Measurements from ENCODE around the gene PCDH15. TPM values are rescaled to one million over a fixed set of nuclear protein-coding genes. Genes with fewer than 3 reads are reported as not detected.
A peak's percentile ranks its signal among the peaks of the same experiment; 100 is the strongest.

PCDH15 gene
- total and polyA plus RNA-seq, 9 of the 15 experiments (the other 6 are each of a cell fraction or from before 2014, with no cell fraction given): not detected

GRCh38 chr10:54665095-54665494 lies 135.9 kb downstream of the PCDH15 start:
- no peak overlapping the region for H3K9ac ChIP-seq (ENCODE audit: insufficient read depth in 1 of 2, low read depth in 2 of 2, low read length in 2 of 2)
- TF ChIP-seq CEBPB (tag; IDR thresholded peaks at IDR 0.05) (peak; percentile 66), DDX20 (tag; IDR thresholded peaks at IDR 0.05; ENCODE audit: low read depth) (no peak), CC2D1A (IDR thresholded peaks at IDR 0.05) (no peak), CEBPG (CRISPR knock-in tag; IDR thresholded peaks at IDR 0.05) (no peak), CEBPG (tag; conservative IDR thresholded peaks at IDR 0.05 in 1 of 2, IDR thresholded peaks at IDR 0.05 in 1 of 2) (peak in 1 of 2 experiments; percentile 78; a peak in 2 of 4 replicates), TCF3 (CRISPR knock-in tag; IDR thresholded peaks at IDR 0.05) (no peak), PCBP2 (IDR thresholded peaks at IDR 0.05; ENCODE audit: low read depth, low read length, poor library complexity, severe bottlenecking) (no peak), NCOA1 (IDR thresholded peaks at IDR 0.05; ENCODE audit: low read depth) (no peak)

DNA sequence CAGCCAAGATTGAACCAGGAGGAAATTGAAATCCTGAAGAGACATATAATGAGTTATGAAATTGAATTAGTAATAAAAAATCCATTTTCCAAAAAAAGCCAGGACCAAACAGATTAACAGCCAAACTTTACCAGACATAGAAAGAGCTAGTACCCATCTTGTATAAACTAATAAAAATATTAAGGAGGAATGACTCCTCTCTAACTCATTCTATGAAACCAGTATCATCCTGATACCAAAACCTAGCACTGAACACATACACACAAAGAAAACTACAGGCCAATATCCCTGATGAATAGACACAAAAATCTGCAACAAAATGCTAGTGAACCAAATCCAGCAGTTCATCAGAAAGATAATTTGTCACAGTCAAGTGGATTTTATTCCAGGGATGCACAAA lies 140.6 kb downstream of the PCDH15 start:
- no peak for ATAC-seq
- no peak overlapping the region for H2AFZ ChIP-seq (ENCODE audit: low read depth, low read length)
- DNase-seq (ENCODE audit: extremely low read depth in 1 of 4, low spot score in 3 of 4): no peak
- H3K4me1 ChIP-seq (replicated peaks in 1 of 2; ENCODE audit: control insufficient read depth in 2 of 2, insufficient read depth in 2 of 2, low read length in 2 of 2): no peaks in the 10 kb centered on the region
- H3K4me2 ChIP-seq (ENCODE audit: insufficient read depth, low read length): no peak overlapping the region
- no peaks in the 10 kb centered on the region for H3K27me3 ChIP-seq (ENCODE audit: control insufficient read depth in 2 of 2, insufficient read depth in 2 of 2, low read length in 2 of 2)
- no peaks in the 10 kb centered on the region for H4K20me1 ChIP-seq (replicated peaks; ENCODE audit: control insufficient read depth, insufficient read depth, low read length)
- no peaks in the 10 kb centered on the region for H3K9me1 ChIP-seq (ENCODE audit: control insufficient read depth, insufficient read depth, low read length)
- H3K79me2 ChIP-seq (ENCODE audit: control insufficient read depth, insufficient read depth, low read length): no peaks in the 10 kb centered on the region
- TF ChIP-seq ZFP36 (IDR thresholded peaks at IDR 0.05; ENCODE audit: low read depth, low read length, partially characterized antibody) (no peak), IRF2 (CRISPR knock-in tag; IDR thresholded peaks at IDR 0.05) (no peak), BDP1 (IDR thresholded peaks at IDR 0.05; ENCODE audit: insufficient read depth, insufficient read length) (no peak), ETS2 (tag; IDR thresholded peaks at IDR 0.05; ENCODE audit: borderline replicate concordance, poor library complexity, severe bottlenecking) (no peak), GATAD2A (IDR thresholded peaks at IDR 0.05) (no peak)
- FAIRE-seq: no peak
- H3K9ac ChIP-seq (ENCODE audit: insufficient read depth in 1 of 2, low read depth in 2 of 2, low read length in 2 of 2): no peak overlapping the region
- H3K27ac ChIP-seq (ENCODE audit: extremely low read depth, low read depth, low read length): no peak overlapping the region
- ChIA-PET POLR2A (no interaction called here), CTCF (ENCODE audit: low intra/inter-chr PET ratio) (no interaction called here)
- no peaks in the 10 kb centered on the region for H3K36me3 ChIP-seq (ENCODE audit: control insufficient read depth, insufficient read depth, low read length)
- in situ Hi-C loops (cut with MboI) (no loop called here), intact Hi-C loops (cut with micrococcal nuclease) (no loop called here)
- no peak overlapping the region for H3K4me3 ChIP-seq
- BruUV-seq (replicated peaks): no TSS peak
- no peaks in the 10 kb centered on the region for H3K9me3 ChIP-seq (replicated peaks; ENCODE audit: control insufficient read depth, insufficient read depth, low read depth, low read length)

More at GRCh38 chr10:54665095-54665494, 135.9 kb downstream of the PCDH15 start:
- ATAC-seq (no peak), FAIRE-seq (no peak), DNase-seq (ENCODE audit: extremely low read depth in 1 of 4, low spot score in 3 of 4) (no peak)
- CTCF ChIA-PET (ENCODE audit: low intra/inter-chr PET ratio): no interaction called here
- intact Hi-C loops (cut with micrococcal nuclease): no loop called here
- Histone ChIP-seq H3K4me2 (ENCODE audit: insufficient read depth, low read length) (no peak overlapping the region), H3K27me3 (ENCODE audit: control insufficient read depth in 2 of 2, insufficient read depth in 2 of 2, low read length in 2 of 2) (no peaks in the 10 kb centered on the region), H2AFZ (ENCODE audit: low read depth, low read length) (no peak overlapping the region), H3K9me1 (ENCODE audit: control insufficient read depth, insufficient read depth, low read length) (no peaks in the 10 kb centered on the region), H3K4me3 (no peak overlapping the region), H3K9me3 (replicated peaks; ENCODE audit: control insufficient read depth, insufficient read depth, low read depth, low read length) (no peaks in the 10 kb centered on the region), H3K36me3 (ENCODE audit: control insufficient read depth, insufficient read depth, low read length) (no peaks in the 10 kb centered on the region), H3K27ac (ENCODE audit: extremely low read depth, low read depth, low read length) (no peak overlapping the region), H4K20me1 (replicated peaks; ENCODE audit: control insufficient read depth, insufficient read depth, low read length) (no peaks in the 10 kb centered on the region), H3K79me2 (ENCODE audit: control insufficient read depth, insufficient read depth, low read length) (no peaks in the 10 kb centered on the region), H3K4me1 (replicated peaks in 1 of 2; ENCODE audit: control insufficient read depth in 2 of 2, insufficient read depth in 2 of 2, low read length in 2 of 2) (no peaks in the 10 kb centered on the region)
- BruUV-seq (replicated peaks): no TSS peak
- POLR2A ChIA-PET: no interaction called here
- in situ Hi-C loops (cut with MboI): no loop called here

Measured in K562 (cell line).